ENCODE measurements around the gene SMIM32.

Gene SMIM32

DNA sequence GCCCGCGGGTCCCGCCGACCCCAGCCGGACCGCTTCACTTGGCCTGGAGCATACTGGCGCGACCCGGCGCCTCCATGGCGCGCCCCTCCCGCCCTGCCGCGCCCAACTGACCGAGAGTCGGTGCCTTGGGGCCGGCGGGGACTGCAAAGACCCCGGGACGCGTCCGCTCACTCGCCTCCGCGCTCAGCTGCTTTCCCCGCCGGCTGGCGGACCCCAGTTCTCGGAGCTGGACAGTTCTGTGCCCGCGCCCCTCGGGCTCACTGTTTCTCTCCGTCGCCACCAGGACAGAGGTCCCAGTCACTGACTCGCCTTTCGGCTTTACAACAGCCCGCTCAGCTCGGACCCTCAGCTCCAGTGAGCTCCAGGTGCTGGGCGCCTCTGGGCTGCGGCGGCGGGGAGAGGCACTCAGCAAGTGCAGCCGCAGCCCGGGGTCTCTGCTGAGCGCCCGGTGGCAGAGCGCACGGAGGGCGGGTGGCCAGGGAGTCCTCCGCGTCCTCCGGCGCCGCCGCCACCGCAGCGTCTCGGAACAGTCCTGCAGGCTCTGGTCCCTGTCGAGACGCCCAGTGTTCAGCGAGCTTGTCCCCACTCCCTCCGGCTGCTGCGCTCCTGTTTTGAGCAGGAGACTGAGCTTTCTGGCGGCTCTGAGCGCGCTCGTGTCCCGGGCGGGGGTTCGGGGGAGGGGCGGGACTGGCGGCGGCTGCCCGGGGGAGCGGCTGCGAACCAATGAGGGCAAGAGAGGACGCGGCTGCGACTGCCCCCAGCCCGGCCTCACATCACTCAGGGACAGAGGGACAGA is at the start of gene SMIM32:
SMIM32 (minus strand) TSS at position 637 of the 796 bp plus-strand sequence. CDS start 638 bp downstream, outside the sequence.
- DNase-seq, result peak in 1 of 14 donors; percentile 9

- no peak for DNase-seq
Observed at GRCh38 chr5:136242611-136243010, 49.6 kb upstream of the SMIM32 start.

DNA sequence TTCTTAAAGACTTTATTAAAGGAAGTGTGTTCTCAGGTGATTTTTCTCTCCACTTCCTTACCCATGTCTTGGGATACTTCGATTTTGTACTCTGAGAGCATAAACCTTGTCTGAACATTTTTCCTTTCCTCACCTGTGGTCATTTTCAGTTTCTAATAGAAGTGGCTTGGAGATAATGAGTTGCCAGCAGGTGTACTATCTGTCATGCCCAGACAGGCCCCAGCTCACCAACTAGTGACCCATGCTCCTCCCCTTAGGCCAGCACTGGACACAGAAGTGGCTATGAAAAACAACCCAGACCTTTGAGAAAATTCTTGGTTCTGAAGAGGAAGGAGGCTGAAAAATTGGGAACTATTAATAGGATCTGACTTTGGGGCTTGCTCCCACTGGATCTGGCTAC is 49.2 kb upstream of the SMIM32 start:
- DNase-seq, result no peak

GRCh38 chr5:136240894-136241293 is 47.9 kb upstream of the SMIM32 start:
- DNase-seq, result no peak

- no peak for DNase-seq
Observed at GRCh38 chr5:136236479-136237083, 43.6 kb upstream of the SMIM32 start.

GRCh38 chr5:136235321-136235720 is 42.4 kb upstream of the SMIM32 start:
- no peak for DNase-seq

DNA sequence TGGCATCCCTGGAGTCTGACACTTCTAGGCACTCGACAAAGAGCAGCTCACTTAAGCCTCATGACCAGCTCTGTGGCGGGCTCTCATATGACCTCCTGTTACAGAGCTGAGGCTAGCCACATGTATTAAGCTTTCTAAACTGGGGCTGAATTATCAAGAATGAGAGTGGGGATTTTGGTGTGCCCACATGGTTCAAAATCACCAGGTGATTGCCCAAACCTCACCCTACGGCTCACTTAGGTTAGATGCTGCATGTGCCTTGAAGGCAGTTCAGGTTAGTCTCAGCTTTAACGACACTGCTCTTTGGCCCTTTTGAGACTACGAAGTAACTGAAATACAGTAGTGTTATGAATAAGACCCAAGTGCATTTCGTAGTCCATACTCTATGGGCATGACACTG is 39.4 kb upstream of the SMIM32 start:
- DNase-seq, result no peak

- no peak for DNase-seq
Observed at GRCh38 chr5:136230176-136230575, 37.2 kb upstream of the SMIM32 start.

DNA sequence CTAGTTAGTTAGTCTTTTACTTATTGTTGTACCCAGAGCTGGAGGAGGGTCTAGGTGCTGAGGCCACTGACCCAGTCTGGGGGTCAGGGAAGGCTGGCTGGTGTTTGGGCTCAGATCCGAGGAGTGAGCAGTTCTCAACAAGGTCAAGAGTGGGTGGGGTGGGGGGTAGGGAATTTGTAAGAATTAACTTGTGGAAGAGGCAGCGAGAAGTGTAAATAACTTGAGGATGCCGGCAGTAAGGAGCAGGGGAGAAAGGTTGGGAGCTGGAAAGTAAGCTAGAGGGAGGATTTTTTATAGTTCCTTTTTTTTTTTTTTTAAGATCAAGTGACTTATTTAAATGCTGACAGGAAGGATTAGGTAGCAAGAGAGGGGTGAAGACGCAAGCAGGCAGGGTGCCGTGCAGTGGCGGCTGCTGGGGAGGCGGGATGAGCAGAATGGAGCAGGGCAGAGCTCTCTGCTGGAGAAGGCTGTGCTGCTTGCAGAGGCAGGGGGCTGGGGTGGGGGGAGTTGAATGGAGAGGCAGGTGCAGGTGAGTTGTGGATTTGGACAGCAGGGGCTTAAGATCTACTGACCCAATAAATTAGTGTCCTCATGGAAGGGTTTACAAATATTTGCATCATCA is 35.3 kb upstream of the SMIM32 start:
- no peak for DNase-seq

GRCh38 chr5:136226401-136226800 is 33.4 kb upstream of the SMIM32 start:
- no peak for DNase-seq

GRCh38 chr5:136225796-136226195 is 32.8 kb upstream of the SMIM32 start:
- no peak for DNase-seq

- DNase-seq, result no peak
Observed at GRCh38 chr5:136222580-136223235, 29.7 kb upstream of the SMIM32 start.

GRCh38 chr5:136221340-136221739 is 28.4 kb upstream of the SMIM32 start:
- DNase-seq, result no peak

- no peak for DNase-seq
Observed at GRCh38 chr5:136216230-136216629, 23.3 kb upstream of the SMIM32 start.

DNA sequence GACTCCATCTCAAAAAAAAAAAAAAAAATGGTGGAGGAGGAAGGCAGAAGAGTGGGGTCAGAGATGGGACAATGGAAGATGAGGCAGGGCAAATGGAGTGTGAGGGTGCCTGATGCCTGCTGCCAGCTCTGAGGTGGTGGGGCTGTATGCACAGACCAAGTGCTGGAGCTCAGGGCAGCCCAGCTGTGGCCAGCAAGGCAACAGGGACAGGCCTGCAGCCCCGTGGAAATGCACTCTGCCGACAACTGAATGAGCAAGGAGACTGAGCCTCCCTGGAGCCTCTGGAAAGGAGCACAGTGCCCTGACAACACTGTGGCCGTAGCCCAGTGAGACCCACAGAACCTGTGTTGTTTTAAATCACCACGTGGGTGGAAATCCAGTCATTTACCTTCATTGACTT is 22.9 kb upstream of the SMIM32 start:
- DNase-seq, result no peak

DNA sequence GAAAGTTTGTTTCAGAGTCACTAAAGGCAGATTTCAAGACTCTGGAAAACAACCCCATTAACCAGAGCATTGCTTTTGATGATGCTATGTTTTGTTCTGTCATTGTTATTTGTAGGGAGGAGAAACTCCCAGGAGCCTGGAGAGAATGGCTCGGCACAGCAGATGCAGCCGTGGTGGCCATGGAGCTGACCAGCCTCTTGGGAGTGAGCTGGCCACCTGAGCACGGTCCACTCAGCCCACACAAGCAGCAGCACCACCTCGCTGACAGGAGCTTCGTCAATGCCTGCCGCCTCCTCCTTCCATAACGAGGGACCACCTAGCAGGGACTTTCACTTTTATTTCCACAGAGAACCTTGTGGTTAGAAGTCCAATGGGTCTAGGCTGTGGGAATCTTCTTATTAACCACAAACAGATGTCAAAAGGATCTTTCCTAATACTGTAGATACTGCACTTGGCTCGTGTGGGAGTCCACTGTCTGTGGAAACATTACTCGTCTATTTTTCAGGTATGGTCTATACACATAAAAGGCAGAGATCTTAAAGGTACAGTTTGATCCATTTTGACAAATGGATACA is 21.0 kb upstream of the SMIM32 start:
- no peak for DNase-seq

DNA sequence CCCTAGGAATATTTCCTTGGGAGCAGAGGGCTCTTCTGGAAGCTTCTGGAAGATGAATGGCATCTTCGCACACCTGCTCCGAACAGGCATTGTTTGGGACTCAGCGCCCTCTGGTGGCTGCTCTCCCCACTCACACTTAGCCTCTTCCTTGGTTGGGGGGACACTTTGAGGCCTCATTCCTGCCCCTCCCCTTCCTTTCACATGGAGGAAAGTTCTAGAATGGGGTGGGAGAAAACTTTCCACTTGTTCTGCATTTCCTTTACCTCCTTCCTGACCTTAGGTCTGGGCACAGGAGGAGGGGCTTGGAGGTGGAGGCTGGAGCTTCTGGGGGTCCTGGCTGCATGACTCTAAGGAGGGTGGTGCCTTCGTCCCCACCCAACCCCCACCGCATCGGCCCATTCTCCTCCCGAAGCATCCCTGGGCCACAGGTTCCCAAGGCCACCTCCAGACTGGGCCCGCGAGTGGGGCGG is 19.3 kb upstream of the SMIM32 start:
- peak in 8 of 14 donors; percentile 8 to 49 (median 26) for DNase-seq

GRCh38 chr5:136211282-136212040 is 18.5 kb upstream of the SMIM32 start:
- no peak for DNase-seq

GRCh38 chr5:136210259-136210658 is 17.3 kb upstream of the SMIM32 start:
- DNase-seq, result no peak

- no peak for DNase-seq
Observed at GRCh38 chr5:136209346-136209910, 16.5 kb upstream of the SMIM32 start.

DNA sequence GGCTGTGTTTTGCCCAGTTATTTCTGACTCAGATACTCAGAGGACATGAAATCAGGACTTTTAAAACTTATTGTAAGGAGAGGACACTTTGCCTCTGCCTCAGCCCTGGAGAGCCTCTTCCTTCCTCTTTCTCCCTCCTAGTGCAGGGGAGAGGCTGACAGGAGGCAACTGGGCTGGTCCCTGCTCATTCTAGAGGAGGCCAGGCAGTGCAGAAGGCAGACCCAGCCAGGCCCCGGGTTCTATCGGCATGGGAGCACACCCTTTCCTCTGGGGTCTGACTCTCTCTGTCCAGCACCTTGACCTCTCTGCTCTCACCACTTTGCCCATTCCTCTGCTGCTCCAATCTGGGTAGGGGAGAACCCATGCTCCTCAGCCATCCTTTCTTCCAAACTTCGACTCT is 16.0 kb upstream of the SMIM32 start:
- no peak for DNase-seq

GRCh38 chr5:136207631-136208030 is 14.7 kb upstream of the SMIM32 start:
- DNase-seq, result no peak
